GM11168 (cell line): ENCODE results near the gene CIAO1.
"Not testable (repeated sequence)": the region's sequence is repeated elsewhere in the genome, so short reads cannot be mapped to it uniquely, and the experiment has no call there.

Source experiments
- in situ Hi-C: fragments of 300-500 bp; cut with MboI; formaldehyde crosslinking; loops from one replicate; pipeline ENCODE4 v1.12.0; 2022; ENCODE audit warnings: low sequenced_read_pairs; ENCODE audit not compliant: unreplicated experiment

CIAO1 gene

DNA sequence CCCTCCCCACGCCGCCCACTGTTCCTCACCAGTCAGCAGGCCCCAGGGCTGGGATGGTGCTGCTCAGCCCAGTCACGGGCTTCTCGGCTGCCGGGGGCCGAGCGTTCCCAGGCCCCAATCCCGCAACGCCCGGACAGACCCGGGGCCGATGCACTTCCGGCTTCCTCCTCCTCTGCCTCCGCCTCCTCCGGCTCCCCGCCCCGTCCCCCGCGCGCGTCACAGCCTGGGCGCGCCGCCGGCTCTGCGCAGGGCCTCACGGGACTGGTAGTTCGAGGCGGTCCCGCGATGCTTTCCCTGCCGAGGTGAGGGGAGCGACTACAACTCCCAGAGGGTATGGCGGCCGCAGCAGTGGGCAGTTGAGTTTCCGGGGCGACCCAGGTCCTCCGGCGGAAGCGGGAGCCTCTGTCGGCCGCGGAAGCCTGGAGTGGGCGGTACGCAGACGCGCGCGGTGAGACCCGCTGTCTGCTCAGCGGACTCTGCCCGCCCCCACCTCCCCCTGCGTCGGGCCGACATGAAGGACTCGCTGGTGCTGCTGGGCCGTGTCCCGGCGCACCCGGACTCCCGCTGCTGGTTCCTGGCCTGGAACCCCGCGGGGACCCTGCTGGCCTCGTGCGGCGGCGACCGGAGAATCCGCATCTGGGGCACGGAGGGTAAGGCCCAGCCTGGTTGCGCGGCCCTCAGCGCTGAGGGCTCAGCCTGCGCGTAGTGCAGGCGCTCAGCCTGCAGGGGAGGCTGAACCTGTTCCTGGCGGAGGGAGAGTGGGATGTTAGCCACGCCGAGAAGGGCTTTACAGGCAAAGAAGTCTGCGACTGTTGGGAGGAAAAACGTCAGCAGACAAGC is at the start of gene CIAO1, which contains the start of gene TMEM127:
Gene CIAO1, plus strand, starts transcription at position 386 of the 840 bp plus-strand sequence. Its CDS starts 126 bp downstream, at position 512.
Gene TMEM127, minus strand, starts transcription at position 158 of the 840 bp plus-strand sequence. CDS start 616 bp downstream, outside the sequence.
- in situ Hi-C loops = no loop called here

- in situ Hi-C loops = no loop called here
Observed at GRCh38 chr2:96218508-96219131, 47.4 kb upstream of the CIAO1 start.

DNA sequence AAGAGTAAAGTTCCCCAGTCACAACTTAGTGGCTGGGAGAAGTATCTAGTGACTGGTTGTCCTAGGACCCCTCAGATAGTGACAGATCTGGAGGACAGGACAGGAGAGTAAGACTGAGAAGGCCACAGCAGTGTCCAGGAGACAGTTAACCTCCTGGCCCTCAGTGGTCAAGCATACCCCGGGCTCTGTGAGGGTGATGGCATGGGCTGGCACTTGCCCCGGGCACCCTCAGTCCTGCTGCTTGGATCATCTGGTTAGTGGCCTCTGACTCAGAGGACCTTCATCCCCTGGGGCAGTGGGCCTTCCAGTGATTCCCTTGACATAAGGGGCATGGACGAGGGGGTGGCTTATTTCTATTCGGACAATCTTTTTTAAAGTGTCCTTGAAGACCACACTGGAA is 46.1 kb upstream of the CIAO1 start:
- in situ Hi-C loops = not testable (repeated sequence)

- in situ Hi-C loops = not testable (repeated sequence)
Observed at GRCh38 chr2:96221106-96221505, 44.9 kb upstream of the CIAO1 start.

DNA sequence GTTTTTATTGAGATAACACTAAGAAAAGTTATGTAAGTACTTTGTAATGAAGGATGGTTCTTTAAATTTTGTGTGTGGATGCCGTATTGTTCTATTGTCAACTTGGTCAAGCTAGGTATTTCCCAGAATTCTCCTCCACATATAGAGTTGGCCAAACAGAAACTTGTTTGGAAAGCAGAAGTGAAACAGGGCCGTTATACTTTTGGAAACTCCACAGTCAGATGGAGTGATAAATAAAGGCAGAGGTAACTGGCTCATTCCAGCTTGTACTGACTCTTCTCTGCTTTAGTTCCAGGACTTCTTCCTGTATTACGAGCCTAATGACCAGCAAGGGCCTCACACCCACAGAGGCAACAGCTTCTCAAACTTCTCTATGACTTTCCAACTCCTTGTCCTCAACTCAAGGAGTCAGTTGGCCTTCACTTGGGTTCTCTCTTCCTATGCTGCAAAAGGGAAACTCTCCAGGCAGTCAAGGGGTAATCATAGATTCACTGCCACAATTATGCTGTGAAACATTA is 41.0 kb upstream of the CIAO1 start:
- in situ Hi-C loops = no loop called here

DNA sequence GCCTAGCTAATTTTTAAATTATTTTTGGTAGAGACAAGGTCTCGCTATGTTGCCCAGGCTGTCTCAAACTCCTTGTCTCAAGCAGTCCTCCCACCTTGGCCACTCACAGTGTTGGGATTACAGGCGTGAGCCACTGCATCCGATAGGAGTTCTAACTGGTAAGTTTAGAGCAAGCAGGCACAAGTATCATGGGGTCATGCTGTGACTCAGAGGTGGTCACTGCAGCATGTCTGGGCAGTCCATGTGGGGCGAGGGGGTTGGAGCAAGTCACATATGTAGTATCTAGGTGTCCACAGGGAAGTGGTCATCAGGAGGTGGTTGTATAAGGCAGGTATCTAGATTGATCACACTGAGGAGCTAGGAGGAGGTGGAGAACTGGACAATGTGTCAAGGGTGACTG is 34.7 kb upstream of the CIAO1 start:
- in situ Hi-C loops = no loop called here

GRCh38 chr2:96233436-96233835 is 32.6 kb upstream of the CIAO1 start:
- in situ Hi-C loops = no loop called here

- in situ Hi-C loops = no loop called here
Observed at GRCh38 chr2:96233880-96234316, 32.1 kb upstream of the CIAO1 start.

GRCh38 chr2:96236882-96237281 is 29.1 kb upstream of the CIAO1 start:
- in situ Hi-C loops = no loop called here

GRCh38 chr2:96238266-96238665 is 27.8 kb upstream of the CIAO1 start:
- in situ Hi-C loops = no loop called here

- in situ Hi-C loops = no loop called here
Observed at GRCh38 chr2:96239091-96239490, 26.9 kb upstream of the CIAO1 start.

GRCh38 chr2:96239745-96240264 is 26.2 kb upstream of the CIAO1 start:
- in situ Hi-C loops = no loop called here

GRCh38 chr2:96240341-96241038 is 25.5 kb upstream of the CIAO1 start:
- in situ Hi-C loops = no loop called here

DNA sequence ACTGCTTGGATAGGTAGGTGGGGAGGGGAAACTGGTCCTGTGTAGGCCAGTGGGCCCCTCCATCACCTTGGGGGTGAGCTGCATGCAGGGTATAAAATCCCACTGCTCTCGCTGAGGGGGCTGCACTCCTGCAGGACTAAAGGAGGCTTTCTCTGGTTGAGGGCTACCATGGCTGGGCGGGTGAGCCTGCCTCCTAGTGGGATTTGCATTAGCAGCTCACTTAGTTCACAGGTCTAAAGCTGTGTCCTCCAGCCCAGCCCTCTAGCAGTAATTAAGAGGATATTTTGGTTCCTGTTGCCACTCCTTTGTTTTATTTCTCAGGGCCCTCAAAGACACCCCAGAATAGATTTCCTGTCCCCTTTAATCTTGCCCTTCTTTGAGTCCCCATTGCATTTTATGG is 24.8 kb upstream of the CIAO1 start:
- in situ Hi-C loops = no loop called here

DNA sequence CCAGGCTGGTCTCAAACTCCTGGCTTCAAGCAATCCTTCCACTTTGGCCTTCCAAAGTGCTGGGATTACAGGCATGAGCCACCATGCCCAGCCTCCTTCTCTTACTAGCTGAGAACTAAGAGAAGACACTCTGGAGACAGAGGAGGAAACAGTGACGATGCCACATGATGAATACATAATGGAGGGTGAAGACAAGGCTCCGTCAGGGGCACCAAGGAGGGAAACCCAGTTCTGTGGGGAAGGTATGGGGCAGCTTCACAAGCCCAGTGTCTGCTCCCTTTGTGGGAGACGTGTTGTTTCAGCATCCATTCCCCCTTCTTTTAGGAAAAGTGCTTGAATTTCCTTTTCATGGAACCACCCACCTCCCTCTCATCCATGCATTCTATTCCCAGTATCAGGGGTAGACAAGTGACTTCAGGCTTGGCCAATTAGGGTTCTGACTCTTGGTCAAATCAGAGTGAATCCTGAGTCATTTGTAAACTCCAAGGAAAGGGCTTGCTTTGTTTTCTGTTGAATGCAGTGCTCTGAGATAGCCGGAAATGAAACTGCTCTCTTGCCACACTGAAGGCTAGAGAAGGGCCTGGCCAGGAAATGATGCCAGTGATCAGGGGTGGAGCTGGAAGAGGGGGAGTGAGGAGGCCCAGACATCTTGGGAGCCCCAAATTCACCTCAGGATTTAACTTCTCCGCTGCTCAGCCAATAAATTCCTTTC is 24.0 kb upstream of the CIAO1 start:
- in situ Hi-C loops = no loop called here

- in situ Hi-C loops = no loop called here
Observed at GRCh38 chr2:96243843-96244242, 22.2 kb upstream of the CIAO1 start.

DNA sequence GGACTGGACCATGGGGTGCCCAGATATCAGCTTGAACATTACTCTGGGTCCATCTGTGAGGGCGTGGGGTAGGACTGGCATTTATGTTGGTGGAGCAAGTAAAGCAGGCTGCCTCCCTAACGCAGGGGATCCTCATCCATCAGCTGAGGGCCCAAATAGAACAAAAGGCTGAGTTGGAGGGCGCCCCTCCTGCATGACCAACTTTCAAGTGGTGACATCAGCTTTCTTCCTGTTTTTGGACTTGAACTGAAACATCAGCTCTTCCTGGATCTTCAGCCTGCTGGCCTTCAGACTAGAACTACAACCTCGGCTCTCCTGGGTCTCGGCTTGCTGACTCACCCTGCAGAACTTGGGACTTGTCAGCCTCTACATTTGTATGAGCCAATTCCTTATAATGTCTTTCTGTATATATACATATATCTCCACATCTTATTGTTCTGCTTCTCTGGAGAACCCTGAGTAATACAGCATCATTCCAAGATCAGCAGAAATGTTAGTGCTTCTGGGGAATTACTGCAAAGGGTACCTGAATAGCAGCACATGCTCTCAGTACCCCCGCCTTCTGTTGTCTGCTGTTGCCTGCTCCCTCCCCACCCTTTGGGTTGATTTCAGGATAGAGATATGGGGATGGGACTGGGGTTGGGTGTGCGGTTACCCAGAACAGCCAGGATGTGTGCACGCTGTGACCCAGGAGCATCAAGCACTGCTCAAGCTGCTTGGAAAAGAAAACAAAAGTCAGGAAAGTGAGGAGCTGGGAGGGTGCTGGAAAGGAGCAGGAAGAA is 20.2 kb upstream of the CIAO1 start:
- in situ Hi-C loops = no loop called here

DNA sequence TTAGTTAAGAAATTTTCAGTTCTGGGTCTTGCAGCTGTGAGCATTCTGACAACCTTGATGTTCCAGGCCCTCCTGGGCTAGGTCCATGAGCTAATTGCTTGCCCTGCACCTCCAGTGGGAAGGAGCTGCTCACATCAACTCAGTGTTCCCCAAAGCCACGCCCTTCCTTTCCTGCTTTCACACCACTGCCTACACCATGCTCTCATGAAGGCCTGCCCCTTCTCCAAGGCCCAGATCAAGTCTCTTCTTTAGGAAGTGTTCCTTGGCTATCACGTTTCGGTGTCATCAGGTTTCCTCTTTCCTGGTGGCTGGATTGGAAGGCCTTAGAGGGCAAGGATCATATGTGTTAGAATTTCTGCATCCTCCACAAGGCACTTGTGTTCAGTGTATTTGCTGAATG is 19.0 kb upstream of the CIAO1 start:
- in situ Hi-C loops = no loop called here

DNA sequence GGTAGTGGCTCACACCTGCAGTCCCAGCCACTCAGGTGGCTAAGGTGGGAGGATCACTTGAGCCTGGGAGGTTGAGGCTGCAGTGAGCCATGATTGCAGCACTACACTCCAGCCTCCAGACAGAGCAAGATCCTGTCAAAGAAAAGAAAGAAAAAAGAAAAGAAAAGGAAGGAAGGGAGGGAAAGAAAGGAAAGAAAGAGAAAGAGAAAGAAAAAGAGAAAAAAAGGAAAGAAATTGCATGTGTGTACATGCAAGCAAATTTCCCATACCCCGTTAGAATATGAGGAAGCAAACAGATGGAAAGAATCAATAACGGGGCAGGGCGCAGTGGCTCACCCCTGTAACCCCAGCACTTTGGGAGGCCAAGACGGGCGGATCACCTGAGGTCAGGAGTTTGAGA is 18.1 kb upstream of the CIAO1 start:
- in situ Hi-C loops = no loop called here
